H1 (cell line): ENCODE results near the gene ATP11A. TPM values are rescaled to one million over a fixed set of nuclear protein-coding genes. Genes with fewer than 3 reads are reported as not detected.

Source experiments
- CTCF ChIA-PET: fragments of 300-600 bp; sonication (Branson Sonifier 250); formaldehyde crosslinking; loops from one replicate; lab custom pipeline; 2021; ENCODE audit not compliant: partially characterized antibody; lab: Charles Lee
- POLR2A ChIA-PET: fragments of 300-600 bp; sonication (Branson Sonifier 250); formaldehyde crosslinking; loops from one replicate; lab custom pipeline; 2021; ENCODE audit warnings: inconsistent platforms; ENCODE audit not compliant: partially characterized antibody; lab: Charles Lee
- DNase-seq, 2 experiments: peaks; one replicate each; pipeline versions ENCODE4 v3.0.0 to v3.0.0-alpha.2; 2010 to 2022; ENCODE audit warnings: low spot score in 2 of 2, low read depth in 1 of 2, mixed read lengths in 1 of 2
- FAIRE-seq: peaks from 2 replicates; lab custom pipeline; 2011; peaks lifted over from hg19 to GRCh38; lab: Jason Lieb, UNC
- H2AFZ ChIP-seq: 2 replicates; pipeline ENCODE4 v1.8.1; 2012; ENCODE audit warnings: low read length, inconsistent platforms
- H2AK5ac ChIP-seq: 2 replicates; pipeline ENCODE4 v1.6.1; 2013; ENCODE audit warnings: low read depth, low read length
- H2BK120ac ChIP-seq: replicated peaks from 2 replicates; pipeline ENCODE3; 2013; ENCODE audit warnings: low read depth, low read length, inconsistent platforms
- H2BK12ac ChIP-seq: 2 replicates; pipeline ENCODE4 v1.6.1; 2013; ENCODE audit warnings: low read depth, low read length
- H2BK15ac ChIP-seq: 2 replicates; pipeline ENCODE4 v1.6.1; 2013; ENCODE audit warnings: low read length
- H2BK20ac ChIP-seq: 2 replicates; pipeline ENCODE4 v1.6.1; 2013; ENCODE audit warnings: low read length
- H2BK5ac ChIP-seq: 2 replicates; pipeline ENCODE4 v1.6.1; 2013; ENCODE audit warnings: low read depth, low read length
- H3K14ac ChIP-seq: 2 replicates; pipeline ENCODE4 v1.6.1; 2013; ENCODE audit warnings: inconsistent platforms; ENCODE audit not compliant: insufficient read length
- H3K18ac ChIP-seq: 2 replicates; pipeline ENCODE4 v1.6.1; 2013; ENCODE audit warnings: low read length; ENCODE audit errors: extremely low read depth
- H3K23ac ChIP-seq: 2 replicates; pipeline ENCODE4 v1.6.1; 2013; ENCODE audit warnings: inconsistent platforms; ENCODE audit not compliant: insufficient read length
- H3K23me2 ChIP-seq: 2 replicates; pipeline ENCODE4 v1.6.1; 2013; ENCODE audit warnings: low read depth, low read length
- H3K27ac ChIP-seq: 2 replicates; pipeline ENCODE4 v1.6.1; 2011; ENCODE audit warnings: low read depth, low read length, inconsistent platforms
- H3K27me3 ChIP-seq, 4 experiments: replicated peaks in 1 of 4; 1 replicate in 1 of 4; 2 replicates in 3 of 4; pipeline versions ENCODE4 v1.6.1 to v1.8.1; 2011 to 2013; ENCODE audit warnings: low read length in 3 of 4, mild to moderate bottlenecking in 3 of 4, inconsistent platforms in 2 of 4, mixed read lengths in 2 of 4, moderate library complexity in 1 of 4; ENCODE audit not compliant: control insufficient read depth in 3 of 4, insufficient read depth in 3 of 4; ENCODE audit errors: extremely low read depth in 1 of 4
- H3K36me3 ChIP-seq, 4 experiments: 2 replicates each; pipeline versions ENCODE4 v1.6.1 to v1.8.1; 2011 to 2013; ENCODE audit warnings: mild to moderate bottlenecking in 4 of 4, low read length in 3 of 4, moderate library complexity in 2 of 4, control low read depth in 1 of 4, inconsistent platforms in 1 of 4; ENCODE audit not compliant: insufficient read depth in 4 of 4, control insufficient read depth in 2 of 4
- H3K4ac ChIP-seq: replicated peaks from 2 replicates; pipeline ENCODE3; 2013; ENCODE audit warnings: low read length, low read depth, mixed read lengths, inconsistent platforms; ENCODE audit not compliant: insufficient read length
- H3K4me1 ChIP-seq, 4 experiments: replicated peaks in 1 of 4; 1 replicate in 1 of 4; 2 replicates in 3 of 4; pipeline versions ENCODE4 v1.6.1 to v1.8.1; 2011 to 2013; ENCODE audit warnings: low read length in 3 of 4, inconsistent platforms in 2 of 4, mixed read lengths in 1 of 4; ENCODE audit not compliant: insufficient read depth in 4 of 4, control insufficient read depth in 3 of 4
- H3K4me2 ChIP-seq, 2 experiments: 2 replicates each; pipeline versions ENCODE4 v1.6.1 to v1.8.1; 2011 to 2013; ENCODE audit warnings: low read depth in 2 of 2, low read length in 2 of 2, control low read depth in 1 of 2, inconsistent platforms in 1 of 2, mild to moderate bottlenecking in 1 of 2; ENCODE audit not compliant: insufficient read depth in 1 of 2
- H3K4me3 ChIP-seq, 4 experiments: fragments of 200-600, 300-600 bp in 1 of 4; sonication (generic), shearing (Covaris generic), sonication (Bioruptor Twin) in 1 of 4; 2 replicates each; pipeline versions ENCODE4 v1.5.1 to v1.8.1; 2011 to 2016; ENCODE audit warnings: low read length in 4 of 4, low read depth in 3 of 4, control low read depth in 2 of 4, inconsistent platforms in 2 of 4, mild to moderate bottlenecking in 2 of 4, mixed read lengths in 1 of 4, moderate library complexity in 1 of 4; ENCODE audit not compliant: insufficient read depth in 2 of 4; ENCODE audit errors: extremely low read depth in 1 of 4
- H3K56ac ChIP-seq: replicated peaks from 2 replicates; pipeline ENCODE3; 2013; ENCODE audit warnings: low read depth, mild to moderate bottlenecking, mixed read lengths, low read length, inconsistent platforms; ENCODE audit not compliant: insufficient read length
- H3K79me1 ChIP-seq: 2 replicates; pipeline ENCODE4 v1.6.1; 2013; ENCODE audit warnings: low read depth, low read length, control low read depth
- H3K79me2 ChIP-seq, 2 experiments: 2 replicates each; pipeline versions ENCODE4 v1.6.1 to v1.8.1; 2012 to 2013; ENCODE audit warnings: low read length in 2 of 2, mild to moderate bottlenecking in 2 of 2, inconsistent platforms in 1 of 2; ENCODE audit not compliant: insufficient read depth in 2 of 2, control insufficient read depth in 1 of 2
- H3K9ac ChIP-seq, 4 experiments: replicated peaks in 1 of 4; 1 replicate in 1 of 4; 2 replicates in 3 of 4; pipeline versions ENCODE4 v1.6.1 to v1.8.1; 2011 to 2013; ENCODE audit warnings: low read depth in 3 of 4, low read length in 3 of 4, control low read depth in 2 of 4, mild to moderate bottlenecking in 2 of 4, moderate library complexity in 2 of 4, inconsistent platforms in 1 of 4; ENCODE audit errors: extremely low read depth in 1 of 4
- H3K9me3 ChIP-seq, 2 experiments: 2 replicates each; pipeline versions ENCODE4 v1.6.1 to v1.8.1; 2012 to 2013; ENCODE audit warnings: mild to moderate bottlenecking in 2 of 2, moderate library complexity in 2 of 2, control low read depth in 1 of 2, inconsistent platforms in 1 of 2, low read depth in 1 of 2, low read length in 1 of 2, mixed read lengths in 1 of 2; ENCODE audit not compliant: insufficient read depth in 2 of 2
- H4K20me1 ChIP-seq, 2 experiments: replicated peaks in 1 of 2; 2 replicates each; pipeline versions ENCODE3 to v1.8.1; 2011 to 2013; ENCODE audit warnings: inconsistent platforms in 2 of 2, low read length in 2 of 2, mild to moderate bottlenecking in 1 of 2; ENCODE audit not compliant: insufficient read depth in 2 of 2, control insufficient read depth in 1 of 2
- H4K5ac ChIP-seq: 2 replicates; pipeline ENCODE4 v1.6.1; 2013; ENCODE audit warnings: low read length, low read depth, mixed read lengths, inconsistent platforms; ENCODE audit not compliant: insufficient read length
- H4K8ac ChIP-seq: 2 replicates; pipeline ENCODE4 v1.8.0; 2013; ENCODE audit warnings: mild to moderate bottlenecking, moderate library complexity, low read length, inconsistent platforms; ENCODE audit not compliant: insufficient read depth; ENCODE audit errors: extremely low read depth
- H4K91ac ChIP-seq: replicated peaks from 2 replicates; pipeline ENCODE3; 2013; ENCODE audit warnings: low read length, mixed read lengths, inconsistent platforms; ENCODE audit not compliant: insufficient read length
- BRCA1 ChIP-seq: IDR thresholded peaks from 2 replicates; pipeline ENCODE4 v1.6.1; 2012; ENCODE audit warnings: low read depth, low read length, improper control_type of control experiment
- CTBP2 ChIP-seq: IDR thresholded peaks from 2 replicates; pipeline ENCODE4 v1.7.0; 2011; ENCODE audit warnings: borderline replicate concordance, mild to moderate bottlenecking, moderate library complexity, mixed read lengths, low read length; ENCODE audit not compliant: insufficient read depth, insufficient read length
- FOSL1 ChIP-seq: IDR thresholded peaks from 2 replicates; pipeline ENCODE4 v1.6.1; 2011; ENCODE audit warnings: mild to moderate bottlenecking, low read depth, low read length, moderate library complexity; ENCODE audit not compliant: insufficient read depth
- MAFK ChIP-seq: IDR thresholded peaks from 2 replicates; pipeline ENCODE4 v1.6.1; 2012; ENCODE audit warnings: low read depth, mild to moderate bottlenecking, improper control_type of control experiment, low read length
- NRF1 ChIP-seq: IDR thresholded peaks from 2 replicates; pipeline ENCODE4 v1.6.1; 2011; ENCODE audit warnings: mild to moderate bottlenecking, low read depth, low read length, improper control_type of control experiment
- SP2 ChIP-seq: IDR thresholded peaks from 2 replicates; pipeline ENCODE4 v1.6.1; 2012; ENCODE audit warnings: mild to moderate bottlenecking, low read length, inconsistent platforms
- TAF1 ChIP-seq: IDR thresholded peaks from 2 replicates; pipeline ENCODE4 v1.6.1; 2011; ENCODE audit warnings: mild to moderate bottlenecking, low read depth, low read length
- WGBS, 2 experiments: shearing (Covaris generic) in 1 of 2; methylation state at CpG; one replicate each; pipeline versions ENCODE4 v1.1.6 to v1.1.7; 2013 to 2015; ENCODE audit warnings: low lambda C conversion rate in 2 of 2, mixed read lengths in 2 of 2, inconsistent platforms in 1 of 2, low coverage in 1 of 2, missing lambda C conversion rate in 1 of 2; ENCODE audit not compliant: insufficient replicate concordance in 2 of 2, insufficient coverage in 1 of 2, insufficient read length in 1 of 2; ENCODE audit errors: extremely low coverage in 1 of 2, missing lambda C conversion rate in 1 of 2; 5-methylcytosine and 5-hydroxymethylcytosine counted together
- polyA plus RNA-seq, 7 experiments: library from polyadenylated mRNA; depleted of rRNA in 3 of 7; stranded (reverse) in 5 of 7; unstranded in 2 of 7; fragments of >200 nt in 5 of 7; fragments of 200-250 nt in 2 of 7; gene quantifications; 1 replicate in 5 of 7; 2 replicates in 1 of 7; 4 replicates in 1 of 7; pipeline versions ENCODE4 v1.2.1 to v1.2.3, GENCODE V29; 2011 to 2013; ENCODE audit warnings: missing spikeins in 2 of 7, mixed read lengths in 2 of 7
- total RNA-seq: library from RNA; stranded (reverse); fragmentation: NEBNext Ultra II Directional; extraction: Animal tissue kit (Norgen Biotek cat#: 25700); gene quantifications from 2 replicates; pipeline ENCODE4 v1.2.1, GENCODE V29; 2021

ATP11A gene
- total and polyA plus RNA-seq, 2 of the 8 experiments (the other 6 are each of a cell fraction or from before 2014, with no cell fraction given): 28.8 to 72.9 TPM

GRCh38 chr13:112750570-112750969 is 60.7 kb downstream of the ATP11A start:
- peaks cover 0 to 4% of the 10 kb centered on the region in 2 experiments for H4K20me1 ChIP-seq
- 95% methylated on average over 10 of the region's 10 CpGs; no CpG with 5 or more reads in 1 of the 2 experiments for WGBS, 2 experiments
- no peak overlapping the region for H3K14ac ChIP-seq
- no peak overlapping the region for H2BK20ac ChIP-seq
- H3K27ac ChIP-seq: no peak overlapping the region
- ChIA-PET POLR2A (interaction anchor here (0.8 kb wide), 1 partner anchor 14 kb away, joined by 5 read pairs; no protein-coding TSS in a partner anchor), CTCF (interaction anchor here (1.2 kb wide), 1 partner anchor 124 kb away, joined by 3 read pairs; no protein-coding TSS in a partner anchor)
- H3K56ac ChIP-seq: no peak overlapping the region
- no peaks in the 10 kb centered on the region for H3K23me2 ChIP-seq
- no peak overlapping the region for H4K5ac ChIP-seq
- no peak overlapping the region for H4K91ac ChIP-seq
- peaks cover 15% of the 10 kb centered on the region for H3K79me1 ChIP-seq
- no peaks in the 10 kb centered on the region for H3K9me3 ChIP-seq
- H3K9ac ChIP-seq: no peak overlapping the region
- no peak overlapping the region for H3K4me2 ChIP-seq
- H2BK15ac ChIP-seq: no peak overlapping the region
- no peak overlapping the region for H3K23ac ChIP-seq
- H3K4me1 ChIP-seq: peaks cover 0 to 4% (median 2%) of the 10 kb centered on the region in 4 experiments; a peak in 3 of 7 replicates
- no peaks in the 10 kb centered on the region for H3K27me3 ChIP-seq
- H3K4me3 ChIP-seq: no peak overlapping the region
- TF ChIP-seq NRF1 (no peak), FOSL1 (no peak), SP2 (no peak), MAFK (no peak), BRCA1 (no peak), CTBP2 (no peak), TAF1 (no peak)
- H2AK5ac ChIP-seq: no peak overlapping the region
- no peak overlapping the region for H2BK12ac ChIP-seq
- H3K79me2 ChIP-seq: peaks cover 0 to 72% of the 10 kb centered on the region in 2 experiments; a peak in 3 of 4 replicates
- H3K4ac ChIP-seq: no peak overlapping the region
- H3K36me3 ChIP-seq: no peaks in the 10 kb centered on the region
- H2BK5ac ChIP-seq: no peak overlapping the region
- FAIRE-seq: no peak
- no peak overlapping the region for H2BK120ac ChIP-seq
- H4K8ac ChIP-seq: no peak overlapping the region
- DNase-seq: no peak
- no peak overlapping the region for H2AFZ ChIP-seq
- H3K18ac ChIP-seq: no peak overlapping the region
